GM18508 (cell line): ENCODE data around the gene EML1.

Source experiments
- ATAC-seq: cut with Tn5 transposase; IDR thresholded peaks from one replicate; pipeline ENCODE4 v1.9.1; 2021; ENCODE audit warnings: moderate number of reproducible peaks; ENCODE audit not compliant: insufficient read depth, unreplicated experiment

EML1 gene

GRCh38 chr14:99888149-99888548 lies 94.9 kb downstream of the EML1 start:
- no peak for ATAC-seq

- no peak for ATAC-seq
Observed at GRCh38 chr14:99889268-99889667, 96.1 kb downstream of the EML1 start.

- ATAC-seq = no peak
Observed at GRCh38 chr14:99891266-99891665, 98.1 kb downstream of the EML1 start.

- no peak for ATAC-seq
Observed at GRCh38 chr14:99891900-99892299, 98.7 kb downstream of the EML1 start.

- ATAC-seq = no peak
Observed at GRCh38 chr14:99892406-99892805, 99.2 kb downstream of the EML1 start.

- no peak for ATAC-seq
Observed at GRCh38 chr14:99896361-99896760, 103.1 kb downstream of the EML1 start.

GRCh38 chr14:99899578-99900178 lies 106.5 kb downstream of the EML1 start:
- ATAC-seq = no peak

- ATAC-seq = no peak
Observed at GRCh38 chr14:99902925-99903324, 109.7 kb downstream of the EML1 start.

GRCh38 chr14:99904506-99904905 lies 111.3 kb downstream of the EML1 start:
- ATAC-seq = no peak

GRCh38 chr14:99905121-99905520 lies 111.9 kb downstream of the EML1 start:
- no peak for ATAC-seq

- ATAC-seq = no peak
Observed at GRCh38 chr14:99907761-99908652, 114.8 kb downstream of the EML1 start.

- no peak for ATAC-seq
Observed at GRCh38 chr14:99908653-99909250, 115.5 kb downstream of the EML1 start.

- ATAC-seq = no peak
Observed at GRCh38 chr14:99909513-99910064, 116.4 kb downstream of the EML1 start.

- no peak for ATAC-seq
Observed at GRCh38 chr14:99910337-99911309, 117.4 kb downstream of the EML1 start.

GRCh38 chr14:99915305-99916090 lies 122.3 kb downstream of the EML1 start:
- no peak for ATAC-seq

GRCh38 chr14:99916091-99916383 lies 122.8 kb downstream of the EML1 start:
- no peak for ATAC-seq

GRCh38 chr14:99918781-99919180 lies 125.6 kb downstream of the EML1 start:
- ATAC-seq = no peak

GRCh38 chr14:99921425-99921824 lies 128.2 kb downstream of the EML1 start:
- no peak for ATAC-seq

GRCh38 chr14:99924379-99924778 lies 131.2 kb downstream of the EML1 start:
- ATAC-seq = no peak
